Stimulated activated CD4-positive, alpha-beta T cell treated with anti-CD3 and anti-CD28 coated beads, Interleukin-15, amount 100 ng/mL, for 1 hour (primary cell): Measurements from ENCODE around the gene CMSS1.

Experiments used
- DNase-seq, 2 donors: peaks; one replicate each; pipeline ENCODE4 v3.0.0-alpha.2; 2020; ENCODE audit warnings: low read depth in 1 of 2, low spot score in 1 of 2

The CMSS1 gene

GRCh38 chr3:100125161-100125938, 307.7 kb downstream of the CMSS1 start:
- no peak for DNase-seq

- DNase-seq: no peak
Observed at GRCh38 chr3:100127792-100128191, 310.1 kb downstream of the CMSS1 start.

GRCh38 chr3:100128565-100128964, 310.9 kb downstream of the CMSS1 start:
- no peak for DNase-seq

- DNase-seq: no peak
Observed at GRCh38 chr3:100129941-100130340, 312.3 kb downstream of the CMSS1 start.

DNA sequence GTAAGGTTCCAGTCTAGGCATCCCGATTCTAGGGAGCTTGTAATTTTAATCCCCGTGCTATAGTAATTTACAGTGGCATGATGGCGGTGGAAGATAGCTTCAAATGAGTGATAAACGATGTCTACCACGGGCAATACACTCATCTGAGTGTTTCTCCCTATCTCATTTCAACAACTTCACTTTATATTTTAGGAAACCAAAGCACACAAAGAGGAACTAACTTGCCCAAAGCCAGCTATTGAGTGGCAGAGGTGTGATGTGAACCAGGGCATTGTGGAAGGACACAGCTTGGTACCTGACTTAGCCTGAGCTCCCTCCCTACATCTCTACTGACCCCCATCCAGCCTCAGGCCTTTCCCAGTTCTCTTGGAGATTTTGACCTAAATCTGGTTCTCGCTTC, 313.6 kb downstream of the CMSS1 start:
- DNase-seq: no peak

DNA sequence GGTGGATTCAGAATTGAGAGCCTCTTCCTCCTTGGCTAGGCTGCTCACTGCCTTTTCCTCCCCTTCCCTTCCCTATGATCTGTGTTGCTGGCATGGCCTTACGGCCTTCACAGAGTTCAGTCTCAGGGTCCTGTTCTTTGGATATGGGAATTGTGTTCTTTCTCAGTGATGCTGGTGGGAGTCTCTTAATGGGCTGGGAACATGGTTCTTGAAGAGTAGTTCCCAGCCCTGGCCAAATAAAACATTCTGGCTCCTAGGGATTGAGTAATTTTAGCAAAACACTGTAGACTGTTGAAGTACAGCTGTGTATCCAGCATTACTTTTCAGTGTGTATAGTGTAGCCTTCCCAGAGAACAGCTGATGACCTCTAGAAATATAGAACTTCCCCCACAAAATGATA, 319.3 kb downstream of the CMSS1 start:
- DNase-seq: no peak

DNA sequence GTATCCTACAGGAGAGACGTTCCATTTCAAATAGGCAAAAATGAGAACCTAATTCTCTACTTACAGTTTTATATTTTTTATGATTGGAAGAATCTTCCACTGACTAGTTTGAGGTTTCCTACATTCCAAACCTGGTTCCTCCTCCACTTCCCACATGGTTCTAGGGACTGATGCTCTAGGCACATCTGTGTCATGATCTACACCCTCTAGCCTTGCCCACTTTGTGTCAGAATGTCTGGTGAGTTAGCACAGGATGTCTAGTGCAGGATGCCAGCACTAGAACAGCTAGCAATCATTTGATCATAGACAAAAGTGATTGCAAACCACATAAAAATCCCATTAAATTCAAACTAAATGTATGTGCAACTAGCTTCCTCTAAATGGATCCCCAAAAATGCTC, 323.3 kb downstream of the CMSS1 start:
- DNase-seq: no peak

- DNase-seq: no peak
Observed at GRCh38 chr3:100141586-100141985, 323.9 kb downstream of the CMSS1 start.

GRCh38 chr3:100144255-100144866, 326.7 kb downstream of the CMSS1 start:
- DNase-seq: no peak

DNA sequence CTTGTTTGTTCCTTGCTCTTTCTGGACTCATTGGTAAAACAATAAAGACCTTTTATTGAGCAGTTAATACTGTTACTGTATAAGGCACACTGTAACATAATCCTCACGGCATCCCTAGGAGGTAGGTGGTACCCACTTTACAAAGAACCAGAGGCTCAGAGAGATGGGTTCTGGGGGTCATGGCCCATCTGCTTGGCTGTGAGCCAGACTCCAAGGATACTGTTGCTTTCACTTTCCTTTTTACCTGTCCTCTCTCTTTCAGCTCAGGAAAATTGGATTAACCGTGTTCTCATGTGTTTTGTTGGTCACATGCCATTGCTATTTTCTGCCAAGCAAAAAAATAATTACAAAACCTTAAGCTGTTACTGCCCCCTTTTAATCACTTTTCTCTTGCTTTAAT, 331.5 kb downstream of the CMSS1 start:
- DNase-seq: no peak

GRCh38 chr3:100149713-100150415, 332.2 kb downstream of the CMSS1 start:
- DNase-seq: no peak

GRCh38 chr3:100150473-100150872, 332.8 kb downstream of the CMSS1 start:
- no peak for DNase-seq

GRCh38 chr3:100151024-100151707, 333.5 kb downstream of the CMSS1 start:
- no peak for DNase-seq

GRCh38 chr3:100154171-100154570, 336.5 kb downstream of the CMSS1 start:
- no peak for DNase-seq

DNA sequence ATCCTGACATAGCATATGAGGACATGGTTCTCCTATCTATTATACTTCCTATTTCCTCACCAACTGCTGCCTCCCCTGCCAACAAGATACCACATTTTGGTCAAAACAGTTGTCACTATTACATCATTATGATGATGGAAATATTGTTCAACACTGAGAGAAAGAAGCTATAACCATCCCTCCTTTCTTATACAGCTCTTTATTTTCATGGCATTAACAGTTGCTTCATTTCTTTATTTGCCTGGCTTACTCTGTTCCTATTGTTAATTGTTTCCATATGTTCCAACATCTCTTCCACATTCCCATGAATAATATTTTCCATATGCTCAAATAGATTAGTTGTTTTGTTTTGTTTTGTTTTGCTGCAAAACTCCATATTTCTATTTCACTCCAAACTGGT, 337.5 kb downstream of the CMSS1 start:
- DNase-seq: no peak

DNA sequence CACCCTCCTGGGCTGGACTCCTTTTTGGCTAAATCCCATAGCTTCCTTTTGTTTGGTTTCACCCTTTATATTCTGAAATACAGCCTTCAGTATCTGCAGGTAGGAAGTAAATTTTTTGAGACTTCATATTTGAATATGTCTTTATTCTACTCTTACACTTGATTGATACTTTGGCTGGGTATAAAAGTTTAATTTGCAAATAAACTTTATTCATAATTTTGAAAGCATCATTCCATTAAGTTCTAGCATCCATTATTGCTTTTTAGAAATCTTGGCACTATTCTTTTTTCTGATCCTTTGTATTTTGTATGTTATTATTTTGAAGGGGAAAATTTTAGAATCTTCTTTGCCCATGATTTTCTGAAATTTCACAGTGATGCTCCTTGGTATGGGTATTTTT, 337.9 kb downstream of the CMSS1 start:
- no peak for DNase-seq

- no peak for DNase-seq
Observed at GRCh38 chr3:100157685-100158084, 340.0 kb downstream of the CMSS1 start.

DNA sequence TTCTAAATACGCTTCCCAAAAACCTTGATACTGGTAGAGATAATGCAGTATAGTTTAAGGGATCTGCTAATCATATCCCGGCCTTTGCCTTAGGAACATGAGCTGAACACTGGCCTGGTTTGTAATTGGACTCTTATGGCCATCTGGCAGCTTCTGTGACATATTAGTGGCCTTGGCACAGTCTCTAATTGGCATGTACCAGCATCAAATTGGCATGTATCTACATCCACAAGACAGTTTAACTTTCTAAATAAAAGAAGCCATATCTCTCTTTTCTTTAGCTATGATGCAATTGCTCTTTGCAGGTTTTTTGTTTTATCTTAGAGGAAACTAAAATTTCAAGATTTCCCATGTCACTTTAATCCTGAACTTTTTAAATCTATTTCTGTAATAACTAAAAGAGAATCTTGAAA, 341.3 kb downstream of the CMSS1 start:
- no peak for DNase-seq

- DNase-seq: no peak
Observed at GRCh38 chr3:100159331-100160153, 341.9 kb downstream of the CMSS1 start.

DNA sequence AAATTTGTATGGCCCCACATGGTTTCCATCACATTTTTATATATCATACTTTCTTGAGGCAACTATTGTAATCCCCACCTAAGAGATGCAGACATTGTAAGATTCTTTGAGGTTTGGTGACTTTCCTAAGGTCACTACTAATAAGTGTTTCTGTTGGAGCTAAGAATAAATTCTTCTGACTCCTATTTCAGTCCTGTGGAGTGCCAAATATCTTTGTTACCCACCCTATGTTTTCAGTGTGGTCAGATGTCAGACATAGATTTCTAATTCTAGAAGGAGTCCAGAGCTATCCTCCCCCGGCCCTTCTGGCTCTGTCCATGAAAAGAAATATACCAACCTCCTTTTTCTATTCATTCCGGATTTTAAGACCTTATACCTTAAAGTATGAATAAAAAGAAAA, 342.9 kb downstream of the CMSS1 start:
- DNase-seq: no peak

- no peak for DNase-seq
Observed at GRCh38 chr3:100163787-100164186, 346.1 kb downstream of the CMSS1 start.
